HL-60 (cell line): ENCODE measurements around the gene GRAMD1A.

Source experiments
- POLR2AphosphoS5 ChIP-seq: IDR thresholded peaks from 2 replicates; pipeline ENCODE4 v1.6.1; 2012; ENCODE audit warnings: low read depth
- SPI1 ChIP-seq: IDR thresholded peaks from 2 replicates; pipeline ENCODE4 v1.6.1; 2012; ENCODE audit warnings: low read depth, mild to moderate bottlenecking, borderline replicate concordance
- TF ChIP-seq, protein P1 (sequence below): IDR thresholded peaks from one replicate; pipeline ENCODE4 v1.5.1; 2011; ENCODE audit warnings: low read length, control low read depth, inconsistent platforms; ENCODE audit not compliant: insufficient read depth

DNA sequence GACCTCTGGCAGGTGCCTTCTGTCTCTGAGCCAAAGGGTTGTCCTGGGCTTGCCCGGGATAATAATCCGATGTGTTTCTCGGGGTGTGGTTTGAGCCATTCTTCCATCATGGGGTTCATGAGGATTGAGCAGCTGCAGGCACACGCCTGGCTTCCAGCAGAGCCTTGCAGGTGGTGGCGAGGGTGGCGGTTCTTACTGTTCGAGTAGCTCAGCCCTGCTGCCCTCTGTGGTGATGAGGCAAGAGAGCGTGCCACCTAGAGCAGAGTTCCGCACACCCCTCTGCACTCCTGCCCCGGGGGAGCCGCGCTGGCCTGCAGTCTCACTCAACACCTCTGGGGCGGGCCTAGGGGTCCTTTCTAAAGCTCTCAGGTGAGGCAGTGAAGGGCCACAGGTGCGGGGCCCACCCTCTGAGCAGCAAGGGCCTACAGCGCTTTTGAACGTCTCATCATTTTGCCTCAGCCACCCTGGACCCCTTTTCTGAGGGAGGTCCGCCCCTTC lies 33.9 kb downstream of the GRAMD1A start:
- TF ChIP-seq, protein P1, sequence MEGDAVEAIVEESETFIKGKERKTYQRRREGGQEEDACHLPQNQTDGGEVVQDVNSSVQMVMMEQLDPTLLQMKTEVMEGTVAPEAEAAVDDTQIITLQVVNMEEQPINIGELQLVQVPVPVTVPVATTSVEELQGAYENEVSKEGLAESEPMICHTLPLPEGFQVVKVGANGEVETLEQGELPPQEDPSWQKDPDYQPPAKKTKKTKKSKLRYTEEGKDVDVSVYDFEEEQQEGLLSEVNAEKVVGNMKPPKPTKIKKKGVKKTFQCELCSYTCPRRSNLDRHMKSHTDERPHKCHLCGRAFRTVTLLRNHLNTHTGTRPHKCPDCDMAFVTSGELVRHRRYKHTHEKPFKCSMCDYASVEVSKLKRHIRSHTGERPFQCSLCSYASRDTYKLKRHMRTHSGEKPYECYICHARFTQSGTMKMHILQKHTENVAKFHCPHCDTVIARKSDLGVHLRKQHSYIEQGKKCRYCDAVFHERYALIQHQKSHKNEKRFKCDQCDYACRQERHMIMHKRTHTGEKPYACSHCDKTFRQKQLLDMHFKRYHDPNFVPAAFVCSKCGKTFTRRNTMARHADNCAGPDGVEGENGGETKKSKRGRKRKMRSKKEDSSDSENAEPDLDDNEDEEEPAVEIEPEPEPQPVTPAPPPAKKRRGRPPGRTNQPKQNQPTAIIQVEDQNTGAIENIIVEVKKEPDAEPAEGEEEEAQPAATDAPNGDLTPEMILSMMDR = no peak
- TF ChIP-seq POLR2AphosphoS5 = no peak
- TF ChIP-seq SPI1 = no peak
